DOHH2 (cell line): ENCODE results near the gene HRC.

Experiments used
- H3F3A ChIP-seq: fragments of 200-600 bp; sonication (generic), shearing (Covaris generic); 2 replicates; pipeline ENCODE4 v1.6.0; 2016; ENCODE audit warnings: antibody characterized with exemption, mild to moderate bottlenecking; ENCODE audit not compliant: control insufficient read depth, insufficient read depth
- H3K27ac ChIP-seq: fragments of 200-600 bp; sonication (generic); 2 replicates; pipeline ENCODE4 v1.5.1; 2014; ENCODE audit warnings: low read depth, mild to moderate bottlenecking, low read length, moderate library complexity
- H3K27me3 ChIP-seq: fragments of 200-600 bp; sonication (generic); 2 replicates; pipeline ENCODE4 v1.6.1; 2014; ENCODE audit warnings: mild to moderate bottlenecking, low read length, mixed read lengths; ENCODE audit not compliant: control insufficient read depth
- H3K36me3 ChIP-seq: fragments of 200-600 bp; sonication (generic); 2 replicates; pipeline ENCODE4 v1.6.1; 2014; ENCODE audit warnings: mild to moderate bottlenecking, low read length, moderate library complexity, mixed read lengths; ENCODE audit not compliant: control insufficient read depth
- H3K4me1 ChIP-seq: fragments of 200-600 bp; sonication (generic); 2 replicates; pipeline ENCODE4 v1.6.1; 2014; ENCODE audit warnings: mild to moderate bottlenecking, low read length, mixed read lengths; ENCODE audit not compliant: control insufficient read depth
- H3K4me2 ChIP-seq: fragments of 200-600 bp; sonication (generic); 2 replicates; pipeline ENCODE4 v1.6.0; 2014; ENCODE audit warnings: mild to moderate bottlenecking, low read length, moderate library complexity
- H3K4me3 ChIP-seq: fragments of 200-600 bp; sonication (generic); 2 replicates; pipeline ENCODE4 v1.5.1; 2014; ENCODE audit warnings: mild to moderate bottlenecking, low read length, mixed read lengths
- H3K79me2 ChIP-seq: fragments of 200-600 bp; sonication (generic); 2 replicates; pipeline ENCODE4 v1.6.1; 2014; ENCODE audit warnings: mild to moderate bottlenecking, low read length, mixed read lengths; ENCODE audit not compliant: control insufficient read depth
- H3K9me2 ChIP-seq: fragments of 200-600 bp; sonication (generic); replicated peaks from 2 replicates; pipeline ENCODE4 v1.6.1; 2014; ENCODE audit warnings: mild to moderate bottlenecking, low read length, mixed read lengths; ENCODE audit not compliant: control insufficient read depth
- H3K9me3 ChIP-seq: fragments of 200-600 bp; sonication (generic); 2 replicates; pipeline ENCODE4 v1.6.1; 2014; ENCODE audit warnings: antibody characterized with exemption, low read length, mixed read lengths; ENCODE audit not compliant: control insufficient read depth, insufficient read depth
- H4K20me1 ChIP-seq: fragments of 200-600 bp; sonication (generic); 2 replicates; pipeline ENCODE4 v1.6.0; 2014; ENCODE audit warnings: low read depth, mild to moderate bottlenecking, antibody characterized with exemption, low read length, moderate library complexity; ENCODE audit not compliant: control insufficient read depth, insufficient read depth
- CTCF ChIP-seq: fragments of 200-600 bp; sonication (generic); IDR thresholded peaks from one replicate; pipeline ENCODE4 v1.5.1; 2014; ENCODE audit warnings: antibody characterized with exemption, mild to moderate bottlenecking, low read depth, low read length; ENCODE audit not compliant: poor library complexity, severe bottlenecking
- EZH2phosphoT487 ChIP-seq: fragments of 200-600 bp; sonication (generic); IDR thresholded peaks from 2 replicates; pipeline ENCODE4 v1.6.1; 2017; ENCODE audit warnings: borderline replicate concordance, mild to moderate bottlenecking, antibody characterized with exemption, low read length, moderate library complexity, mixed read lengths

HRC gene

GRCh38 chr19:49196527-49197240, 41.5 kb upstream of the HRC start:
- H3F3A ChIP-seq = peaks cover 6% of the 10 kb centered on the region
- H3K27ac ChIP-seq = no peak overlapping the region
- H3K4me2 ChIP-seq = no peak overlapping the region
- H3K9me3 ChIP-seq = no peaks in the 10 kb centered on the region
- TF ChIP-seq CTCF = no peak
- TF ChIP-seq EZH2phosphoT487 = no peak
- no peaks in the 10 kb centered on the region for H3K9me2 ChIP-seq
- 0 out of 2 replicates have a peak, but pooled peaks cover 2% of the 10 kb centered on the region for H3K27me3 ChIP-seq
- no peaks in the 10 kb centered on the region for H4K20me1 ChIP-seq
- H3K79me2 ChIP-seq = no peaks in the 10 kb centered on the region
- H3K4me3 ChIP-seq = no peak overlapping the region
- no peaks in the 10 kb centered on the region for H3K36me3 ChIP-seq
- peaks cover 2% of the 10 kb centered on the region; the same call in 1 of the 2 replicates for H3K4me1 ChIP-seq

GRCh38 chr19:49194408-49194807, 39.2 kb upstream of the HRC start:
- Histone ChIP-seq H3K4me1 (peaks cover 8% of the 10 kb centered on the region), H3K9me3 (no peaks in the 10 kb centered on the region), H4K20me1 (no peaks in the 10 kb centered on the region), H3K79me2 (no peaks in the 10 kb centered on the region), H3K9me2 (no peaks in the 10 kb centered on the region), H3K36me3 (no peaks in the 10 kb centered on the region), H3K27me3 (0 out of 2 replicates have a peak, but pooled peaks cover 2% of the 10 kb centered on the region), H3F3A (no peaks in the 10 kb centered on the region), H3K4me2 (no peak overlapping the region), H3K4me3 (no peak overlapping the region), H3K27ac (no peak overlapping the region)
- TF ChIP-seq EZH2phosphoT487 (no peak), CTCF (no peak)

- Histone ChIP-seq H3K4me1 (peaks cover 11% of the 10 kb centered on the region), H3K4me2 (no peak overlapping the region), H3K27ac (no peak overlapping the region), H3K9me2 (no peaks in the 10 kb centered on the region), H3K36me3 (no peaks in the 10 kb centered on the region), H3K79me2 (no peaks in the 10 kb centered on the region), H3K4me3 (no peak overlapping the region), H3F3A (no peaks in the 10 kb centered on the region), H3K27me3 (0 out of 2 replicates have a peak, but pooled peaks cover 2% of the 10 kb centered on the region), H3K9me3 (no peaks in the 10 kb centered on the region), H4K20me1 (no peaks in the 10 kb centered on the region)
- TF ChIP-seq EZH2phosphoT487 (no peak), CTCF (no peak)
These were observed 38.7 kb upstream of the HRC start for GRCh38 chr19:49193822-49194394.
